COLO668 (cell line): Measurements from ENCODE around the gene GEMIN5.

ENCODE experiments used
- DNase-seq: peaks from one replicate; lab custom pipeline; 2025; ENCODE audit not compliant: unreplicated experiment; lab: John Stamatoyannopoulos, UW

GEMIN5 gene

GRCh38 chr5:154857530-154858296 is 80.3 kb downstream of the GEMIN5 start:
- peak; percentile 90 for DNase-seq

- no peak for DNase-seq
These were observed 86.7 kb downstream of the GEMIN5 start for GRCh38 chr5:154851351-154851750.

DNA sequence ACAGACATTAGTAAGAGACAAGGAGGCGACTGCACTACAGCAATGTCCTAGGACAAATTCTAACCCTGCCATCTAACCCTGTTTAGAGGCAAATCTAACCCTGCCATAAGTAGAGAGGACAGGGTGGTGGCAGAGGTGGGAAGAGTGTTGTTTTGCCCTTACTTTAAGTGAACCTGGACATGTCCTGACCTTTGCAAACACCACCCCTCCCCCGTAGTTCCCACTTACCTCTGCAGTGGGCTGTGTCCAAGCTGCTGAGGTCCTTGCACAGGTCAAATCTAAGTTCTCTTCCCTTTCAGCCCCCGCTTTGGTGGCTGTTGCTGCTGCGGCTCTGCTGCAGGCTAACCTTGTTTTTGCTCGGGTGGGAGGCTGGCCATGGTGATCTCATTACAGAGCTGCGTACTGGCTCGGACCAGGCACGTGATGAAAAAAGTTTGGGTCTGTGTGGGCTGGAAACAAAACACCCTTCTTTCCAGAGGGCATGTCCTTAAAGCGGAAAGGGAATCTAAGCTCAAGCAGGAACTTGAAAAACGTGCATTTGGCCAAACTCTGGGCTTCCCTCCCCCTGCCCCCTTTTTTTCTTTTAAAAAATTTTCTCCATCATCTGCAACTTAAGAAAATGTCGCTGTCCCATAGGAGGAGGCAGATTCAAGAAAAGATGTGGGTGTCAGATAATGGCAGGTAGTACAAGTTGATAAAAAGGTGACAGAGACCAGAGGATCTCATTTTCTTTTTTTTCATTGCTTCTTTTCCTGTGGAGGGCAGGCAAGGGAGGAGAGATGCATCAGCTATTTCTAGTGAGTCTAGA is 87.6 kb downstream of the GEMIN5 start, which contains the start of gene FAXDC2:
Gene FAXDC2 (minus strand): TSS at position 349 of the 808 bp plus-strand sequence. CDS start 12,425 bp downstream, outside the sequence.
- DNase-seq = no peak

DNA sequence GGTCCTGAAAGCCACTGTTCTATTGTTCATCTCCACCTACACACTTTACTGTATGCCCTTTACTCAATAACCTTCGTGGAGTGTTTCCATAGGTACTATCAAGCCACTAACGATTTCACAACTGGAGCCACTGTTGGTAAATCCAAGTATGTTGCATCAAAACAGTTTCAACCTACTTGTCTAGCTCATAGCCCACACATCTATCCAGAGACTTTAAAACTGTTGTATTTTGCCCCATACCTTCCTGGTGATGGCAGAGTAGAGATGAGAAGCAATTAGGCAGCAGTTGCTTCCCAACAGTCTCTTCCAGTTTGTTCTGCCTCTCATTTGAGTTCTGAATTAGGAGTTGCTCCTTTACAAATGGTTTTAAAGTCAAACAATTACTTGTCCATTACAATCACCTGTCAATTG is 88.2 kb downstream of the GEMIN5 start:
- no peak for DNase-seq

- no peak for DNase-seq
These were observed 88.7 kb downstream of the GEMIN5 start for GRCh38 chr5:154849264-154849785.

- no peak for DNase-seq
These were observed 93.2 kb downstream of the GEMIN5 start for GRCh38 chr5:154844809-154845208.

- no peak for DNase-seq
These were observed 95.1 kb downstream of the GEMIN5 start for GRCh38 chr5:154842689-154843530.

DNA sequence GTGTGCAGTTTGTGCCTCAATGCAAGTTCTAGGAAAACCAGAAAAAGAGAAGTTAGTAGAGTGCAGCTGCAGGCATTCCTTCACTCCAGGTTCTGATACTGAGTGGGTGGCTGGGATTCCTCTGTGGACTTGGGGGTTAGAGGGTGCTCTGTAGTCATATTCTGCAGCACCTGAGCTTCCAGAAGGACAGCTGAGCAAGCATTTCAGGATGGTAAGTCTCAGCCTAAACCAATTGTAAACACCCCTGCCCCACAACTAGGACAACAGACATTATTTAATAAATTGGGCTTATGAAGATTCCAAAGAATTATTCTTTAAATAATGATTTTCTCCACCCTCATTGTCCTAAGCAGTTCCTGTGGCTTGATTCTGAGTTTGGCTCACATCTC is 96.7 kb downstream of the GEMIN5 start:
- no peak for DNase-seq

DNA sequence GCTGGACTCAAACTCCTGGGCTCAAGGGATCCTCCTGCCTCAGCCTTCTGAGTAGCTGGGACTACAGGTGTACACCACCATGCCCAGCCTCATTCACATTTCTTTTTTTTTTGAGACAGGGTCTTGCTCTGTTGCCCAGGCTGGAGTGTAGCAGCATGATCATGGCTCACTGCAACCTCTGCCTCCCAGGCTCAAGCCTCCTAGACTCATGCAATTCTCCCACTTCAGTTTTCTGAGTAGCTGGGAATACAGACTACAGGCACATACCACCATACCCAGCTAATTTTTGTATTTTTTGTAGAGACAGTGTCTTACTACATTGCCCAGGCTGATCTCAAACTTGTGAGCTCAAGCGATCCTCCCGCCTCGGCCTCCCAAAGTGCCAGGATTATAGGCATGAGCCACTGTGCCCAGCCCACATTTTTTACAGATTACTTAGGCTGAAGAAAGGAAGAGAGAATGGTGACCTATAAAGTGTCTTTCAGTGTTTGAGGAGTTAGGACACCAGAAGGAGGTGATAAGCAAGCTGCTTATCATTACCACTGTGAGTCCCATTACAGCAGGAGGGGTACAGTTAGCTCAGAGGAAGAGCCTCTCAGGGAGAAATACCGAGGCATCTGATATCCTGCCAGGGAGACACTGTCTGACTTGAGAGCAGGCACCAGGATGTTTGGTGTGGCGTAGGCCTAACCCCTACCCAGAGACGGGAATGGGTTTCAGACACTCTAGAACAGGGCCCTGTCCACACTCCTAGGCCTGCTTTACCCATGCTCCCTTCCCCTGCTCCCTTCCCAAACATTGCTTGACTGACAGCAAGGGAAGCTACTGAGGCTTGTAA is 97.4 kb downstream of the GEMIN5 start:
- DNase-seq = no peak
